Prostate gland (tissue), 2 donors: ENCODE data around the gene FKRP. TPM values are rescaled to one million over a fixed set of nuclear protein-coding genes. Genes with fewer than 3 reads are reported as not detected.
"Not testable (repeated sequence)": the region's sequence is repeated elsewhere in the genome, so short reads cannot be mapped to it uniquely, and the experiment has no call there.

Experiments
- DNase-seq: peaks from one replicate; pipeline ENCODE4 v3.0.0-alpha.2; 2019; ENCODE audit warnings: low spot score
- H3K27ac ChIP-seq, 2 donors: fragments of 200-600 bp; sonication (generic); 2 replicates each; pipeline ENCODE4 v1.5.1; 2017 to 2019
- H3K27me3 ChIP-seq: fragments of 200-600 bp; sonication (generic); replicated peaks from 2 replicates; pipeline ENCODE4 v1.5.1; 2019; ENCODE audit not compliant: insufficient read depth
- H3K36me3 ChIP-seq, 2 donors: fragments of 200-600 bp; sonication (generic); 1 replicate in 1 of 2; 2 replicates in 1 of 2; pipeline versions ENCODE4 v1.5.1 to v1.8.1; 2017 to 2019
- H3K4me1 ChIP-seq: fragments of 200-600 bp; sonication (generic); replicated peaks from 2 replicates; pipeline ENCODE4 v1.5.1; 2019
- H3K4me3 ChIP-seq, 2 donors: fragments of 200-600 bp; sonication (generic); 2 replicates each; pipeline ENCODE4 v1.5.1; 2017 to 2019
- H3K9me3 ChIP-seq: fragments of 200-600 bp; sonication (generic); 2 replicates; pipeline ENCODE4 v1.5.1; 2017
- POLR2A ChIP-seq: fragments of 450-650 bp; IDR thresholded peaks from one replicate; pipeline ENCODE4 v1.6.1; 2016; ENCODE audit warnings: antibody characterized with exemption, mild to moderate bottlenecking
- POLR2AphosphoS5 ChIP-seq: sonication (generic); formaldehyde crosslinking; IDR thresholded peaks from one replicate; pipeline ENCODE4 v1.6.1; 2017; ENCODE audit warnings: antibody characterized with exemption
- WGBS: methylation state at CpG from one replicate; pipeline ENCODE4 v1.1.5; 2018; 5-methylcytosine and 5-hydroxymethylcytosine counted together
- intact Hi-C: fragments of 100-400 bp; cut with DNase I; formaldehyde crosslinking; loops from one replicate; pipeline ENCODE4 v1.14.2; 2022
- total RNA-seq, 2 donors: library from RNA; depleted of rRNA; stranded (reverse); fragments of >200 nt; gene quantifications; one replicate each; pipeline ENCODE4 v1.1.0, GENCODE V29; 2016
- TF ChIP-seq, protein P1 (sequence below), 4 experiments: fragments of 200-600 bp in 2 of 4; fragments of 450-650 bp in 2 of 4; sonication (generic) in 2 of 4; IDR thresholded peaks; 1 replicate in 3 of 4; 2 replicates in 1 of 4; pipeline ENCODE4 v1.5.1; 2016 to 2019; ENCODE audit warnings: antibody characterized with exemption in 4 of 4, mild to moderate bottlenecking in 2 of 4, moderate library complexity in 2 of 4

Gene FKRP
- total RNA-seq, 2 donors from 2014 or later = 15.2 to 32.0 TPM

DNA sequence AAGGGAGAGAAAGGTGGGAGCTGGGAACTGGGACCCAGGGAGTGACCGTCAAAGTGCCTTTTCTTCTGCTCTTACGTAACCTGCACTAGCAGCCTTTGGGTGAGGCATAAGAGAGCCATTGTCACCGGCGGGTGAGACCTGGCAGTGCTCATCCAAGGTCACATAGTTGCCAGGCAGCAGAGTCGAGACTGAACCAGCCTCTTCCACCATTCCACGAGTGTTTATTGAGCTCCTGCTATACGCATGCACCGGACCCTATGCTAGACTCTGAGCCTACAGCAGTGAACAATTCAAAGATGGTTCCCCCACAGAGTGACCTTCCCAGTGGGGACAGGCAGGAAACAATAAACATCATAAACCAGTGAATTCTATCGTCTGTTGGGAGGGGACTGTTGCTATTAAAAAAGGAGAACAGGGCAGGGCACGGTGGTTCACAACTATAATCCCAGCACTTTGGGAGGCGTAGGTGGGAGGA is 19.0 kb downstream of the FKRP start:
- TF ChIP-seq, protein P1, sequence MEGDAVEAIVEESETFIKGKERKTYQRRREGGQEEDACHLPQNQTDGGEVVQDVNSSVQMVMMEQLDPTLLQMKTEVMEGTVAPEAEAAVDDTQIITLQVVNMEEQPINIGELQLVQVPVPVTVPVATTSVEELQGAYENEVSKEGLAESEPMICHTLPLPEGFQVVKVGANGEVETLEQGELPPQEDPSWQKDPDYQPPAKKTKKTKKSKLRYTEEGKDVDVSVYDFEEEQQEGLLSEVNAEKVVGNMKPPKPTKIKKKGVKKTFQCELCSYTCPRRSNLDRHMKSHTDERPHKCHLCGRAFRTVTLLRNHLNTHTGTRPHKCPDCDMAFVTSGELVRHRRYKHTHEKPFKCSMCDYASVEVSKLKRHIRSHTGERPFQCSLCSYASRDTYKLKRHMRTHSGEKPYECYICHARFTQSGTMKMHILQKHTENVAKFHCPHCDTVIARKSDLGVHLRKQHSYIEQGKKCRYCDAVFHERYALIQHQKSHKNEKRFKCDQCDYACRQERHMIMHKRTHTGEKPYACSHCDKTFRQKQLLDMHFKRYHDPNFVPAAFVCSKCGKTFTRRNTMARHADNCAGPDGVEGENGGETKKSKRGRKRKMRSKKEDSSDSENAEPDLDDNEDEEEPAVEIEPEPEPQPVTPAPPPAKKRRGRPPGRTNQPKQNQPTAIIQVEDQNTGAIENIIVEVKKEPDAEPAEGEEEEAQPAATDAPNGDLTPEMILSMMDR (IDR thresholded peaks at IDR 0.05) = no peak
- TF ChIP-seq POLR2A (no peak), POLR2AphosphoS5 (peak; percentile 61)
- Histone ChIP-seq H3K27ac (peak overlapping the region; percentile 73), H3K36me3 (no peaks in the 10 kb centered on the region), H3K4me1 (peaks cover 8% of the 10 kb centered on the region), H3K9me3 (no peaks in the 10 kb centered on the region), H3K27me3 (no peaks in the 10 kb centered on the region), H3K4me3 (no peak overlapping the region)
- WGBS = 42% methylated on average over 11 of the region's 11 CpGs
- DNase-seq = peak; percentile 64
- intact Hi-C loops = no loop called here

DNA sequence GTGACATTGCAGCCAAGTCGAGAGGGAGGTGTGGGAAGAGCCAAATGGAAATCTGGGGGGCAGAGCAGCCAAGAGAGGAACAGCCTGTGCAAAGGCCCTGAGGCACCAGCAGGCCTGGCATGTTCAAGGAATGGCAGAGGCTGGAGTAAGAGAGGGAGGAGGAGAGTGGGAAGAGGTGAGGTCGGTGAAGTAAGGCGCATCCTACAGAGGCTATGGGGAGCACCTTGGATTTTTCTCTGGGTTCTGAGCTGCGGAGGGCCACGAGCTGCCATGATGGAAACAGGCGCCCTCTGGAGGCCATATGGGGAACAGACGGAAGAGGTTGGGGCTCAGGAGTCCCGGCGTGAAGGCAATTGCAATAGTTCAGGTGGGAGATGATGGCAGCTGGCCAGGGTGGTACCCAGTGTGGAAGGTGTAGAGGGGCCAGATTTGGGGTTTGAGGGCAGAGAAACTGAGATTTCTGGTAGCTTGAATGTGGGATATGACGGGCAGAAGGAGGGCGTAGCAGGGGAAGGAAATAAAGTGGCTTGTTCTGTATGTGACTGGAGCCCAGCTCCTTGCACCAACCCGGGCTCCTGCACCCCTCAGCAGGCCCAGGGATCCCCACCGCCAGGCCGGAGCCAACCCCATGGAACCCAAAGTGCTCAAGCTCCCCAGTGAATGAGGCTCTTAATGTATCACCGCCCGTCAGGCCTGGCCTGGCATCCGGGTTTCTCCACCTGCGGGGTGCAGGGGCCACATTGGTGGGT is 20.9 kb downstream of the FKRP start:
- H3K36me3 ChIP-seq = no peaks in the 10 kb centered on the region
- TF ChIP-seq, protein P1 (IDR thresholded peaks at IDR 0.05) = peak in 3 of 4 experiments; percentile 23 to 48 (median 35)
- TF ChIP-seq POLR2AphosphoS5 = no peak
- no peak overlapping the region for H3K27ac ChIP-seq
- DNase-seq = no peak
- no peak overlapping the region for H3K4me3 ChIP-seq
- 69% methylated on average over 18 of the region's 18 CpGs for WGBS
- H3K27me3 ChIP-seq = no peaks in the 10 kb centered on the region
- no peaks in the 10 kb centered on the region for H3K9me3 ChIP-seq
- H3K4me1 ChIP-seq = peaks cover 8% of the 10 kb centered on the region
- intact Hi-C loops = no loop called here

DNA sequence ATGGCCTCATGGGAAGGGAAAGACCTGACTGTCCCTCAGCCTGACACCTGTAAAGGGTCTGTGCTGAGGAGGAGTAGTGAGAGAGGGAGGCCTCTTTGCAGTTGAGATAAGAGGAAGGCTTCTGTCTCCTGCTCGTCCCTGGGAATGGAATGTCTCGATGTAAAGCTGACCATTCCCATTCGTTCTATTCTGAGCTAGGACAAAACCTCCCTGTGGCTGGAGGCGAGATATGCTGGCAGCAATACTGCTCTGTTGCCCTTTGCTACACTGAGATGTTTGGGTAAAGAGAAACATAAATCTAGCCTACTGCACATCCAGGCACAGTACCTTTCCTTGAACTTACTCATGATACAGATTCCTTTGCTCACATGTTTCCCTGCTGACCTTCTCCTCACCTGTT is 22.9 kb downstream of the FKRP start:
- H3K36me3 ChIP-seq, H3K27me3 ChIP-seq, H3K4me3 ChIP-seq, intact Hi-C loops, H3K4me1 ChIP-seq, H3K9me3 ChIP-seq, DNase-seq: not testable (repeated sequence)
- 17% methylated on average over 4 of the region's 4 CpGs for WGBS
- peak overlapping the region; percentile 56 to 61 for H3K27ac ChIP-seq

DNA sequence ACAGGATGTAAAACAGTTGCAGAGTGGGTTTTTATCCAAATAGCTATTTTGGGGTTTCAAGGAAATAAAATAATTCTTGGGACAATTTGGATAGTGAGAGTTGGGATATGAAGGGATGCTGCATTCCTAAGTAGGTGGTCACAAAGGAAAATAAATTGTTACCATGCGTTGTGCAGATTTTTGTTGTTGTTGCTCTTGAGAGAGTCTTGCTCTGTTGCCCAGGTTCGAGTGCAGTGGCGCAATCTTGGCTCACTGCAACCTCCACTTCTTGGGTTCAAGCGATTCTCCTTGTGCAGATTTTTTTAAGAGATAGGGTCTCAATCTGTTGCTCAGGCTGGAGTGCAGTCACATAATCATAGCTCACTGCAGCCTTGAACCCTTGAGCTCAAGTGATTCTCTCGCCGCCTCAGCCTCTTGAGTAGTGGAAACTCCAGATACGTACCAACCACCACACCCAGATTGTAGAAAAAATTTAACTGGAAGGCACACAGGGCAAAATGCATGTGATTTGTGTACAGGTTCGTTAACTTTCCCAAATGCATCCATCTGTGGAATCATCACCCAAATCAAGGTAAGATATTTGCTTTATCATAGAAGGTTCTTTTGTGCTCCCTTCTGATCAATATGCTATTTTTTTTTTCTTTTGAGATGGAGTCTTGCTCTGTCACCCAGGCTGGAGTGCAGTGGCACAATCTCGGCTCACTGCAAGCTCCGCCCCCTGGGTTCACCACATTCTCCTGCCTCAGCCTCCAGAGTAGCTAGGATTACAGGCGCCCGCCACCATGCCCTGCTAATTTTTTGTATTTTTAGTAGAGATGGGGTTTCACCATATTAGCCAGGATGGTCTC is 26.5 kb downstream of the FKRP start:
- Histone ChIP-seq H3K9me3 (no peaks in the 10 kb centered on the region), H3K27ac (no peak overlapping the region), H3K36me3 (peaks cover 14 to 27% of the 10 kb centered on the region in 2 donors), H3K4me3 (no peak overlapping the region), H3K4me1 (peaks cover 4% of the 10 kb centered on the region), H3K27me3 (no peaks in the 10 kb centered on the region)
- DNase-seq = no peak
- WGBS = 93% methylated on average over 12 of the region's 12 CpGs
- TF ChIP-seq POLR2AphosphoS5 = no peak
- TF ChIP-seq, protein P1 (IDR thresholded peaks at IDR 0.05) = no peak
- no peak for TF ChIP-seq POLR2A
- intact Hi-C loops = no loop called here

DNA sequence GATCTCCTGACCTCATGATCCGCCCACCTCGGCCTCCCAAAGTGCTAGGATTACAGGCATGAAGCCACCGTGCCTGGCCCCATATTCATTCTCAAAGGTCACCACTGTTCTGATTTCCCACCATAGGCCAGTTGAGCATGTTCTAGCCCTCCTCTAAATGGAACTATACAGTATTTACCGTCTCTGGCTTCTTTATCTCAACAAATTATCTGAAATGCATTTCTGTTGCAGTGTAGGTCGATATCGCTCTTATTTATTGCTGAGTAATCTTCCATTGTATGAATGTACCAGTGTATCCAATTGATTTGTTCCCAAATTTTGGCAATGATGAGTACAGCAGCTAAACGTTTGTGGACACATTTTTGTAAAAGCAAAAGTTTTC is 27.2 kb downstream of the FKRP start:
- TF ChIP-seq POLR2A (no peak), POLR2AphosphoS5 (no peak)
- TF ChIP-seq, protein P1 (IDR thresholded peaks at IDR 0.05) = no peak
- no peak overlapping the region for H3K4me3 ChIP-seq
- WGBS = 77% methylated on average over 7 of the region's 7 CpGs
- H3K36me3 ChIP-seq = peaks cover 18 to 28% of the 10 kb centered on the region in 2 donors
- H3K27me3 ChIP-seq = no peaks in the 10 kb centered on the region
- intact Hi-C loops = no loop called here
- no peak overlapping the region for H3K27ac ChIP-seq
- no peaks in the 10 kb centered on the region for H3K9me3 ChIP-seq
- H3K4me1 ChIP-seq = peaks cover 4% of the 10 kb centered on the region
- DNase-seq = no peak
